GM10248 (cell line): Measurements from ENCODE around the gene TMED10.
A peak's percentile ranks its signal among the peaks of the same experiment; 100 is the strongest.

ENCODE experiments used
- CTCF ChIA-PET: fragments of 300-600 bp; sonication (Branson Sonifier 250); formaldehyde crosslinking; extraction: SDS; loops from one replicate; lab custom pipeline; 2021; ENCODE audit warnings: antibody characterized with exemption; lab: Yijun Ruan, JAX
- POLR2A ChIA-PET: fragments of 350-650 bp; sonication (Branson Sonifier 250); formaldehyde crosslinking; extraction: SDS; loops from one replicate; lab custom pipeline; 2020; ENCODE audit warnings: antibody characterized with exemption; lab: Yijun Ruan, JAX
- DNase-seq: peaks from one replicate; pipeline ENCODE4 v3.0.0; 2012; ENCODE audit errors: extremely low spot score
- CTCF ChIP-seq: IDR thresholded peaks from 2 replicates; pipeline ENCODE4 v1.5.1; 2012; ENCODE audit warnings: mild to moderate bottlenecking, low read depth; ENCODE audit errors: extremely low read depth, missing control alignments, control extremely low read depth

TMED10 gene

DNA sequence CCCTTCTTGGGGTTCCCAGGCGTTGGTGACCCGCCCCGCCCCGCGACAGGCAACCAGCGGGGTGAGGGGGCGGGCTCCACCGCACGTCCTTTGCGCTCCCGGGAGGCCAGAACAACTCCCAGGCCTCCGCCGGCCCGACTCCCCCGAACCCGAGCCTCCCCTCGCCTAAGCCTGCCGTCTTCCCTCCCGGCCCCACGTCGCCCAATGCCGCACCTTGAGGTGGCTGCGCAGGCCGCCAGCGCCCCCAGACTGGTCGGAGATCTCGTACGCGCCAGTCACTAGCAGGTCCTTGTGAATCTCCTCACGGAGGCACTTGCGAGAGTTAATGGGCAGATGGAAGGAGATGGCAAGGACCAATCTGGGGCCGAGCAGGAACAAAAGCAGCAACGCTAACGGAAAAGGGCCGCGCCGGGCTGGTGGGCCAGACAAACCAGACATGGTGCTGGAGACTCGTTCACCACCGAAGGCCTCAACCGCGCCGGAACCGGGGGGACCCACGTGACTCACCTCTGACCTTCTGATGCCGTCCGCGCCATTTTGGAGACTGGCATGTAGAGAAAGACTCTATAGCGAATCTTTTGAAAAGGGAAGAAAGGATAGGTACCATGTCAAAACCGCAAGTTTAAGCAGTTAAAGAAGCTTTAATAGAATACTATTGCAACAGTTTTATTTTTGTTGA, at the start of gene TMED10:
Gene TMED10, minus strand, starts transcription at position 471 of the 679 bp plus-strand sequence. Its CDS starts 33 bp downstream, at position 438.
- ChIA-PET CTCF (interaction anchor here (1.8 kb wide), 1 partner anchor 19 kb away, joined by 5 read pairs; no protein-coding TSS in a partner anchor), POLR2A (no interaction called here)
- TF ChIP-seq CTCF, result no peak
- peak; percentile 85 for DNase-seq

DNA sequence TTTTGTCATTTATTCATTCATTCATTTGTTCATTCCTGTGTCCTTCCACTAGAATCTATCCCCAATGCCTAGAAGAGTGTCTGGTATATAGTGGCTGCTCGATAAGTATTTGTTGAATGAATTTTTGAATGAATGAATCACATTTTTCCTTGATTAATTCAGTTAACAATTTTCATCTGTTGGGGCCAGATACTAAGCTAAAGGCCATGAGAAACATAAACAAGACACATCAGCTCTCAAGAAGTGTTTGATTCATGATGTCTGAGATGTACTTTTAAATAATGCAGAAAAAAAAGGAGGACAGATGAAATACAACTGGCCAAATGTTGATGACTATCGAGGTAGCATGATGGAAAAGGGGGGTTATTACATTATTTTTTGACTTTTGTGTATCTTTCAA, 48.1 kb upstream of the TMED10 start:
- no peak for TF ChIP-seq CTCF
- ChIA-PET POLR2A (no interaction called here), CTCF (interaction anchor here (1.1 to 1.4 kb wide), 3 partner anchors 23 to 93 kb away, joined by 3 read pairs; no protein-coding TSS in a partner anchor)
- no peak for DNase-seq

GRCh38 chr14:75223664-75224154, 47.3 kb upstream of the TMED10 start:
- POLR2A ChIA-PET, result no interaction called here
- TF ChIP-seq CTCF, result no peak
- peak; percentile 49 for DNase-seq
- CTCF ChIA-PET, result interaction anchor here (1.2 kb wide), 1 partner anchor 73 kb away, joined by 3 read pairs; no protein-coding TSS in a partner anchor

GRCh38 chr14:75222208-75222701, 45.8 kb upstream of the TMED10 start:
- ChIA-PET POLR2A (interaction anchor here (0.5 to 0.7 kb wide), 2 partner anchors 9 to 1444 kb away, joined by 3 read pairs; no protein-coding TSS in a partner anchor), CTCF (interaction anchor here (0.6 to 1.2 kb wide), 4 partner anchors 8 to 38 kb away, joined by 3 to 4 read pairs (median 4); no protein-coding TSS in a partner anchor)
- no peak for TF ChIP-seq CTCF
- peak; percentile 52 for DNase-seq

DNA sequence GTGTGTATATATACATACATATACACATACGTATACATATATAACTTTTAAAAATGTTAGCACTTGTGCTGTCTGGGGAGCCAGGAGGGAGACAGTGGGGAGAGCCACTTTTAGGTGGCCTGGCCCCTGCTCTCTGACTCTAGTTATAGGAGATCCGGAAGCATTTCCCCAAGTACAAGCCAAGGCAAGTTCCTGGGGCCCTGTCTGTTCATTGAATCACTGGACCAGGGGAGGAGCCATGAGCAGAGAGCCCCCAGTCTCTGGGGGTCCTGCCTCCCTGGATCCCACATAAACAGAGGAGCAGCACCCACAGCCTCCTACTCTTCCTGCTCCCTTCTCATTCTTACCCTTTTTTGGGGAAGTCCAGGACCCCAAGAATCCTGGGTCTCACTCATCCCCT, 45.4 kb upstream of the TMED10 start:
- TF ChIP-seq CTCF, result no peak
- ChIA-PET CTCF (interaction anchor here (0.9 to 1.2 kb wide), 2 partner anchors 7 to 38 kb away, joined by 4 read pairs; no protein-coding TSS in a partner anchor), POLR2A (no interaction called here)
- no peak for DNase-seq

DNA sequence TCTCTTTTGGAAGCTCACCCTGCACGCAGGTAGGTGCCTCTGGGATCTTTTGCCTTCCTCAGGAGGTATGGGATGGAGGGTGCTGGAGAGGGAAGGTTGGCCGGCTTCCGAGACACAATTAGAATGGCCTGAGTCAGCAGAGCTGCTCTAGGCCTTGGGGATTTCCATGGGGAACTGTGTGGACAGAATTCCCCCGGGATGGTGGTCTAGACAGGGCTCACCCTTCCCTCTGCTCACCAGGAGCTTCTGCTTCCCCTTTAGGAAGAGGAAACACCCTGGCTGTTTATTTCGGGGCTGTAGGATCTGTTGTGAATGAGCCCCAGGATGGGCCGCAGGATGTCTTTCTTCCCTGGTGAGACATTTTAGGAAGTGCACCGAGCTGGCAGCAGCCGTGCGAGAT, 43.7 kb upstream of the TMED10 start:
- CTCF ChIA-PET, result interaction anchor here (1.0 to 1.6 kb wide), 3 partner anchors 10 to 24 kb away, joined by 3 to 4 read pairs (median 3); no protein-coding TSS in a partner anchor
- TF ChIP-seq CTCF, result no peak
- DNase-seq, result no peak
- POLR2A ChIA-PET, result no interaction called here
